KOPT-K1 (cell line): Measurements from ENCODE around the gene CCDC93.

ENCODE experiments used
- H3K27ac ChIP-seq: fragments of 200-600 bp; sonication (generic); 2 replicates; pipeline ENCODE4 v1.5.1; 2016; ENCODE audit warnings: antibody characterized with exemption, mild to moderate bottlenecking, low read depth, low read length; ENCODE audit not compliant: poor library complexity, severe bottlenecking
- H3K36me3 ChIP-seq: fragments of 200-600 bp; sonication (generic); 2 replicates; pipeline ENCODE4 v1.5.1; 2017; ENCODE audit warnings: antibody characterized with exemption, mild to moderate bottlenecking, low read length, moderate library complexity; ENCODE audit not compliant: insufficient read depth
- H3K9me3 ChIP-seq: fragments of 200-600 bp; sonication (generic); 2 replicates; pipeline ENCODE4 v1.5.1; 2017; ENCODE audit warnings: antibody characterized with exemption, low read length, mild to moderate bottlenecking; ENCODE audit not compliant: insufficient read depth, poor library complexity, severe bottlenecking

Gene CCDC93

DNA sequence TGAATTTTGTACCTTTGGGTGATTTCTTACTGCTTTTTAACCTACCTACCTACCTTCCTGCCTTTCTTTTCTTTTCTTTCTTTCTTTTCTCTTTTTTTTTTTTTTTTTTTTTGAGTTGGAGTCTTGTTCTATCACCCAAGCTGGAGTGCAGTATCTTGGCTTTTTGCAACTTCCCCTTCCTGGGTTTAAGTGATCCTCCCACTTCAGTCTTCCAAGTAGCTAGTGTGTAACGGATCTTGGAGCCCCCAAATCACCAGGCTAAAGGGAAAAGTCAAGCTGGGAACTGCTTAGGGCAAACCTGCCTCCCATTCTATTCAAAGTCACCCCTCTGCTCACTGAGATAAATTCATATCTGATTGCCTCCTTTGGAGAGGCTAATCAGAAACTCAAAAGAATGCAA lies 138.1 kb downstream of the CCDC93 start:
- Histone ChIP-seq H3K36me3 (no peaks in the 10 kb centered on the region), H3K27ac (no peak overlapping the region), H3K9me3 (no peaks in the 10 kb centered on the region)
